ENCODE data around the gene CLCNKB.

- TF ChIP-seq CTCF (IDR thresholded peaks at IDR 0.05): no peak
- TF ChIP-seq EZH2 (IDR thresholded peaks at IDR 0.05): no peak
These were observed 25.0 kb downstream of the CLCNKB start for GRCh38 chr1:16068356-16069270.
